ENCODE results near the gene XIRP1.
"Not testable (repeated sequence)": the region's sequence is repeated elsewhere in the genome, so short reads cannot be mapped to it uniquely, and the experiment has no call there.

The XIRP1 gene

DNA sequence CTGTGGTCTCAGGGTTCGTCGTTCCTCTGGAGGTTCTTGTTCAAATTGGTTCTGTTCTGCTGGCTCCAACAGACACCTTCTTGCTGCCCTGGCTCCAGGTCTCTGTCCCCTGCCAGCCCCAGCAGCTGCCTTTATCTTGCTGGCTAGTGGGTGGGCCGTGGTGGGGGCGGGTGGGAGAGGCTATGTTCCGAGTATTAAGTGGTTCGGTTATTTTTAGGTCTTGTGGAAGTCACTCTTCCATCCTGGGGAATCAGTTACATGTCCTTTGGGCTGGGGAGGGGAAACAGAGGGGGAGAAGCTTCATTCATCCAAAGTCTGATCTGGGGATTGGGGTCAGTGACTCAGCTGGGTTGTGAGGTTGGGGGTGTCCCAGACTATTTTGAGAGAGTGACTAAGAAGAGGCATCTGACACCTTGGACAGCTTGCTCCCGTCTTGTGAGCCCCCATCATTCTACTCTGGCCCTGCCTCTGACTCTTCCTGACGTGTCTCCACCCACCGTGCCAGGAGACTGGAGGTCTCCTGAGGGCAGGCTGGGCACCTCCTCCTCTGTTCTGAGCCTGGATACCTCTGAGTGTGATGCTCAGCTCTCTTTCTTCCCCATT lies at the start of gene XIRP1:
XIRP1 (minus strand) TSS at position 106 of the 603 bp plus-strand sequence. CDS start 3,150 bp downstream, outside the sequence.
- FAIRE-seq = no peak

DNA sequence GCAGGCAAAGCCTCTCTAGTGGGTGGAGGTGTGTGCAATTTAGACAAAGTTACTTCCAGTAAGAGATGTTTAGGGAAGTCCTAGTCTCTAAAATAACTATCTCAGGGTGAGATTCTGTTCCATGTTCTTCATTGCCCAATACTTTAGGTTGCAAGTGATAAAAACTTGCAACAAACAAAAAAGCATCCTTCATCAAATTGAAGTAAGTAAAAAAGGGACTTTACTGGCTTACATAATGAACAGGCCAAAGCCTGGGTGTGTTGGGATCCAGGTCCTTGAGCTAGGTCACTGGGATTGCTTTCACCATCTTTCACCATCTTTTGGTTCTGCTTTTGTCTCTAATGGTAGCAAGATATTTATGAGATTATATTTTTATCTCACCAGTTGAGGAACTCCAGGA lies 49.2 kb upstream of the XIRP1 start:
- FAIRE-seq = no peak

- no peak for FAIRE-seq
These were observed 44.6 kb upstream of the XIRP1 start for GRCh38 chr3:39237027-39237426.

DNA sequence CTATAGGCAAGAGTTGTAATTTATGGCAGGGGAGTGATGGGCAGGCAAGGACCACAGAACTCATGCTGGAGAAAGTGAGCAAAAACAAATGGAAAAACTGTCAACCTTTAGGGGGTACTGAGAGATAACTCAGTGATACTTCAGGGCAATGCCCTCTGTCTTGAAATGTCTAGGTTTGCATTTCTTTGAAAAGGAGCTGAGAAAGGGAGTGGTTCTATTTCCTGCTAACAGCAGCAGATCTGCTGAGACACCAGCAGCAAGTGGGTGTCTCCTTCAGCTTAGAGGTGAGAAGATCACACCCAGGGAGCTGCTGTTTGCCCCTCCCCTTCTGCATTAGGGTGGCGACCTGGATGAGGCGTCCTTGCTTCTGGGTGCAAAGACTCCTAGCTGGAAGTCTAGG lies 42.3 kb upstream of the XIRP1 start:
- no peak for FAIRE-seq

GRCh38 chr3:39232859-39233258 lies 40.5 kb upstream of the XIRP1 start:
- FAIRE-seq = no peak

GRCh38 chr3:39230453-39230852 lies 38.1 kb upstream of the XIRP1 start:
- FAIRE-seq = no peak

GRCh38 chr3:39228496-39228895 lies 36.1 kb upstream of the XIRP1 start:
- FAIRE-seq = no peak

DNA sequence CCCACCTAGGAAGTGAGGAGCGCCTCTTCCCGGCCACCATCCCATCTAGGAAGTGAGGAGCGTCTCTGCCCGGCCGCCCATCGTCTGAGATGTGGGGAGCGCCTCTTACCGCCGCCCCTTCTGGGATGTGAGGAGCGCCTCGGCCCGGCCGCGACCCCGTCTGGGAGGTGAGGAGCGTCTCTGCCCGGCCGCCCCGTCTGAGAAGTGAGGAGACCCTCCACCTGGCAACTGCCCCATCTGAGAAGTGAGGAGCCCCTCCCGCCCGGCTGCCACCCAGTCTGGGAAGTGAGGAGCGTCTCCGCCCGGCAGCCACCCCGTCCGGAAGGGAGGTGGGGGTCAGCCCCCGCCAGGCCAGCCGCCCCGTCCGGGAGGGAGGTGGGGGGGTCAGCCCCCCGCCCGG lies 35.2 kb upstream of the XIRP1 start:
- FAIRE-seq = not testable (repeated sequence)

DNA sequence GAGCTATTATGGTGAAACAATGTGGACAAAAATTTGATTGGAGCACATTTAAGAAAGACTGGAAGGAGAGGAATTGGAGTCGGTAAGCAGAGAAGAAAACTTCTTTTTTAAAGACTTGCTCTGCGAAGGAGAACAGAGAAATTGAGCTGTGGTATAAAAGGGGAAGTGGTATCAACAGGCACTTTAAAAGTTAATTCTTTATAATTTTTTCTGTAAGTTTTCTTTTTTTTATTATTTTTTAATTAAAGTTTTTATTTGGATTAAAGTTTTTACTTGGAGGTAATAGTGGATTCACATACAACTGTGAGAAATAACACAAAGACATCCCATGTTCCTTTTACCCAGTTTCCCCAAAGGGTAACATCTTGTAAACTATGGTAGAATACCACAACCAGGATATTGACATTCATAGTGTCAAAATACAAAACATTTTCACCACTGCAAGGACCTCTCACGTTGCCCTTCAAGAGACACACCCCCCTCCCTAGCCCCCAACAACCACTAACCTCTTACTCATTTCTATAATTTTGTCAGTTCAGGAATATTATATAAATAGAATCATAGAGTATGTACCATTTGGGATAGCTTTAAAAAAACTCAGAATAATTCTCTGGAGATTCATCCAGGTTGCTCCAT lies 33.8 kb upstream of the XIRP1 start:
- no peak for FAIRE-seq

- FAIRE-seq = no peak
These were observed 31.9 kb upstream of the XIRP1 start for GRCh38 chr3:39224288-39224687.

GRCh38 chr3:39222939-39223338 lies 30.5 kb upstream of the XIRP1 start:
- FAIRE-seq = no peak

DNA sequence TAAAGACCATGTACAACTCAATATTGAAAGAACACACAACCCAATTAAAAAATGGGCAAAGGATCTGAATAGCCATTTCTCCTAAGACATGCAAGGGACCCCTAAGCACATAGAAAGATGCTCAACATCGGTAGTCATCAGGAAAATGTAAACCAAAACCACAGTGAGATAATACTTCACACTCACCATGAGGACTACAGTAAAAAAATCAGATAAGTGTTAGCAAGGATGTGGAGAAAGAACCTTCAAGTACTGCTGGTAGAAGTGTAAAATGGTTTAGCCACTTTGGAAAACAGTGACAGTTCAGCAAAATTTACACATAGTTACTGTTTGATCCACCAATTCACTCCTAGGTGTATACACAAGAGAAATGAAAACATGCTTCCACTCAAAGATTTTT lies 30.1 kb upstream of the XIRP1 start:
- no peak for FAIRE-seq

DNA sequence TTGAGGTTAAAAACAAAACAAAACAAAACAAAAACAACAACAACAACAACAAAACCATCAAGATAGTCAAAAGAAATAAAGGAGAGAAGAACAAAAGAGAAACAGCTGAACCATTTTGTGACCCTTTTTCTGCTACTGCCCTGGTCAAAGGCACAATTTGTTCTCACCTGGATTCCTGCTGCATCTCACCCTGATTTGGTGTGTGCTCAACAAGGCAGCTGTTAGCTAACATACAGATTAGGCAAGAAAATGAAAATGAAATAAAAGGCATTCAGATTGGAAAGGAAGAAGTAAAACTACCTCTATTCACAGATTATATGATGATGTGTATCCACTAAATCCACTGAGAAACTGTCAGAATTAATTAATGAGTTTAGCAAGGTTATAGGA lies 28.7 kb upstream of the XIRP1 start:
- FAIRE-seq = no peak

GRCh38 chr3:39220407-39221140 lies 28.2 kb upstream of the XIRP1 start:
- no peak for FAIRE-seq

DNA sequence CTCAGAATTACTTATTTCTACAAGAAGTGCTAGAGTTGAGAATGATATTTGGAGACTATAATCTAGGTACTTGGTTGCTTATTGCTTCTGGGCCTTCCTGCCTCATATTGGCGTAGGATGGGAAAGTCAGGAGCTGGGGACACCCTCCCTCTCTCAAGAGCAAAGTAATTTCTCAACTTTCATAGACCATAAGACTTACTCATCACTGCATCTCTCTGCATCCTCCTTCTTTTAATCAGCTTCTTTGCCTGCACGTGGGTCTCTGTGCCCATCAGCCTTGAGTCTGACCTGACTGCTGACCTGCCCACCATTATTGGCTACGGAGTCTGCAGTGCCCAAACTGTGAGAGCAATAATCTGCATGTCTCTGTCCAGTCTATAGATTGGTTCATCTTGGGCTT lies 27.3 kb upstream of the XIRP1 start:
- FAIRE-seq = no peak

- no peak for FAIRE-seq
These were observed 23.9 kb upstream of the XIRP1 start for GRCh38 chr3:39216176-39216790.

GRCh38 chr3:39213613-39214012 lies 21.2 kb upstream of the XIRP1 start:
- no peak for FAIRE-seq

DNA sequence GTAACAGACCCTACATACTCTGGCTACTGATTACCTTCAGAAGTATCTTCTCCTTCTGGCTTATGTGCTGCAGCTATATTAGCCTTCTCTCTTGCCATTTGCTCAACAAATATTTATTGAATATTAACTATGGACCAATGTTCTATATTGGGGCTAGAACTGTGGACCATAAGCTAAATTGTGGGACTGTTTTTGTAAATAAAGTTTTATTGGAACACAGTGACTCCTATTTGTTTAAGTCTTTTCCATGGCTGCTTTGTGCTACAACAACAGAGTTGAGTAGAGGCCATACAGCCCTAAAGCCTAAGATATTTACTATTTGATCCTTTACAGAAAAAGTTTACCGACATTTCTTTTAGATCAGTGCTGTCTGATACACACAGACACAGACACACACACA lies 20.3 kb upstream of the XIRP1 start:
- no peak for FAIRE-seq

GRCh38 chr3:39211332-39212130 lies 19.1 kb upstream of the XIRP1 start:
- no peak for FAIRE-seq

GRCh38 chr3:39210078-39210477 lies 17.7 kb upstream of the XIRP1 start:
- FAIRE-seq = no peak

GRCh38 chr3:39209329-39209970 lies 17.1 kb upstream of the XIRP1 start:
- no peak for FAIRE-seq

DNA sequence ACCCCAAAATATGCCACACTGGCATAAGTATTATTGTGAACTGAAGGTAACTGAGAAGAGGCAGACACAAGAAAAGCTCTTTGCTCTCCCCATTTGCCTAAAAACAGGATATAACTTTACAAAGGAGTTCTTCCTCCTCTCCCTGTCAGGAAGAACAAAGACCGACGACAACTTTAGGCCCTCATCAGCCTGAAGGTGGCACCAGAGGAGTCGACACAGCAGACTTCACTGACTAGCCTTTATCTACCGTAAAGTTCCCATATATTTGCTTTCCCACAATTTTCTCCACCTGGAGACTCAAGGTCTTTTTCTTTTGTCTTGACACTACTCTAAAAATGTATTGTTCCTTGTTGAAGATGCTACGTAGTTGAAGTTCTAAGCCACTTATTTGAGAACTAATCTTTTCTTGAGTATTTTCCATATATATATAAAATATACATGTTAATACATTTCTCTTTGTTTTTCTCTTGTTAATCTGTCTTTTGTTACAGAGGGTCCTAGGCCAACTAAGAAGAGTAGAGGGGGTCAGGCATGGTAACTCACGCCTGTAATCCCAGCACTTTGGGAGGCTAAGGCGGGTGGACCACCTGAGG lies 16.2 kb upstream of the XIRP1 start:
- peak; percentile 31 for FAIRE-seq
